ENCODE data around the gene PTPN2.

DNA sequence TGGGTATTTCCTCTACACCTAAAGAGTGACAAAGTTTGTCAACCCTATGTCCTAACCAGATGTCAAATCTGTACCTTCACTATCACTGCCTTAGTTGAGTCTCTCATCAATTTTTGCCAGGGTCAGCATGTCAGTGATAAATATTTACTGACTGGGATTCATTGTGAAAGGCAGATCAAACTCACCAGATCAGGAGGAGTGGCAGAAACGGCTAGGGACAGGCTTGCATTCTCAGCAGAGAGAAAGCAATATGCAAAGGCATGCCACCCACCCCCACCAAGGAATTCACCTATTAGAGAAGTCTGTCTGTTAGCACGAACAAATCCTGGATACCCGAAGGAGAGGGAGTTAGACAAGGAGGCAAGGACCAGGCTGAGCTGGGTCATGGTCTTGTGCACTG lies 62.6 kb downstream of the PTPN2 start:
- TF ChIP-seq CTCF (IDR thresholded peaks at IDR 0.05) (no peak), POLR2A (IDR thresholded peaks at IDR 0.05) (no peak)
